Sigmoid colon (tissue), 7 donors: ENCODE measurements around the gene APH1A. TPM values are rescaled to one million over a fixed set of nuclear protein-coding genes. Genes with fewer than 3 reads are reported as not detected.

Experiments
- DNase-seq: peaks from one replicate; pipeline ENCODE4 v3.0.0-alpha.2; 2019
- H3K27ac ChIP-seq, 4 donors: fragments of 200-600 bp; sonication (generic); one replicate each; pipeline ENCODE4 v1.5.1; 2016 to 2019; ENCODE audit warnings: mild to moderate bottlenecking in 1 of 4
- H3K27me3 ChIP-seq, 3 donors: fragments of 200-600 bp; sonication (generic); one replicate each; pipeline ENCODE4 v1.5.1; 2019; ENCODE audit warnings: mild to moderate bottlenecking in 1 of 3
- H3K36me3 ChIP-seq, 4 donors: fragments of 200-600 bp; sonication (generic); one replicate each; pipeline ENCODE4 v1.5.1; 2016 to 2019
- H3K4me1 ChIP-seq, 4 donors: fragments of 200-600 bp; sonication (generic); one replicate each; pipeline ENCODE4 v1.5.1; 2017 to 2019
- H3K4me3 ChIP-seq, 4 donors: fragments of 200-600 bp; sonication (generic); one replicate each; pipeline ENCODE4 v1.5.1; 2017 to 2019; ENCODE audit warnings: mild to moderate bottlenecking in 2 of 4, moderate library complexity in 1 of 4
- H3K9me3 ChIP-seq, 4 donors: fragments of 200-600 bp in 3 of 4; sonication (generic) in 3 of 4; one replicate each; pipeline versions ENCODE4 v1.5.1 to v1.6.1; 2013 to 2019
- EP300 ChIP-seq, 4 donors: sonication (generic); formaldehyde crosslinking; IDR thresholded peaks; one replicate each; pipeline ENCODE4 v1.6.1; 2017; ENCODE audit warnings: antibody characterized with exemption in 4 of 4
- POLR2A ChIP-seq, 2 donors: fragments of 450-650 bp; IDR thresholded peaks; one replicate each; pipeline ENCODE4 v1.6.1; 2016; ENCODE audit warnings: antibody characterized with exemption in 2 of 2, mild to moderate bottlenecking in 2 of 2, moderate library complexity in 2 of 2
- POLR2AphosphoS5 ChIP-seq, 4 donors: sonication (generic); formaldehyde crosslinking; IDR thresholded peaks; one replicate each; pipeline ENCODE4 v1.6.1; 2017; ENCODE audit warnings: antibody characterized with exemption in 4 of 4
- whole genome bisulfite sequencing, 2 donors: extraction: QIAGEN DNeasy Blood & Tissue Kit; methylation state at CpG; one replicate each; pipeline ENCODE4 v1.1.7; 2013; 5-methylcytosine and 5-hydroxymethylcytosine counted together
- intact Hi-C: fragments of 100-400 bp; cut with DNase I; formaldehyde crosslinking; loops from one replicate; pipeline ENCODE4 v1.15.1; 2023
- polyA plus RNA-seq, 3 donors: library from polyadenylated mRNA; stranded (reverse); fragments of 200-250 nt; gene quantifications; one replicate each; pipeline ENCODE4 v1.2.3, GENCODE V29; 2013
- total RNA-seq, 4 donors: library from RNA; depleted of rRNA; stranded (reverse); fragments of >200 nt; gene quantifications; one replicate each; pipeline ENCODE4 v1.1.0, GENCODE V29; 2016
- TF ChIP-seq, protein P1 (sequence below), 4 experiments: fragments of 450-650 bp in 3 of 4; fragments of 200-600 bp in 1 of 4; IDR thresholded peaks; one replicate each; pipeline ENCODE4 v1.5.1; 2016 to 2019; ENCODE audit warnings: antibody characterized with exemption in 4 of 4, mild to moderate bottlenecking in 3 of 4, moderate library complexity in 2 of 4
- donor health status: healthy with polysubstance abuse.
- donor health status: Bipolar disorder and iron deficiency.
- donor health status: healthy.

APH1A gene
- total and polyA plus RNA-seq, 7 donors = 44.6 to 228 (median 59.2) TPM

DNA sequence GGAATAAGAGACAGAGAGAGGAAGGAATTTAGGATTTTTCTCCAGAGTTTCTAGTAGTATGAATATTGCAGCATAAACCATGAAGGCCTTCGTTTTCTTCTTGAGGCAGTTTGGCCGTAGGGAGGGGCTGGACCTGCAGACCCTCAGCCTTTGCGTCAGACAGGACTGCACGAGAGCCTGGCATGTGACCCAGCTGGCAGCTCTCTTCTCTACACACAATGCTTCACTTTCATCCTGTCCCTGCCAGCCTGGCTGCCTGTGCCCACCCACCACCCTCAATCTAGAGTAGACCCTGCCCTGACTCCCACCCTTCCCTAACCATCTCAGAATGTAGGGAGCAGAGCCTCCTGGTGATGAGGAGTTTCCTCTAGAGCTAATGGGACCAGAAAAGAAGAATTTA, 9.6 kb downstream of the APH1A start:
- peaks cover 0 to 3% (median 2%) of the 10 kb centered on the region in 4 donors for H3K36me3 ChIP-seq
- peaks cover 0 to 14% (median 0%) of the 10 kb centered on the region in 3 donors for H3K27me3 ChIP-seq
- TF ChIP-seq, protein P1, sequence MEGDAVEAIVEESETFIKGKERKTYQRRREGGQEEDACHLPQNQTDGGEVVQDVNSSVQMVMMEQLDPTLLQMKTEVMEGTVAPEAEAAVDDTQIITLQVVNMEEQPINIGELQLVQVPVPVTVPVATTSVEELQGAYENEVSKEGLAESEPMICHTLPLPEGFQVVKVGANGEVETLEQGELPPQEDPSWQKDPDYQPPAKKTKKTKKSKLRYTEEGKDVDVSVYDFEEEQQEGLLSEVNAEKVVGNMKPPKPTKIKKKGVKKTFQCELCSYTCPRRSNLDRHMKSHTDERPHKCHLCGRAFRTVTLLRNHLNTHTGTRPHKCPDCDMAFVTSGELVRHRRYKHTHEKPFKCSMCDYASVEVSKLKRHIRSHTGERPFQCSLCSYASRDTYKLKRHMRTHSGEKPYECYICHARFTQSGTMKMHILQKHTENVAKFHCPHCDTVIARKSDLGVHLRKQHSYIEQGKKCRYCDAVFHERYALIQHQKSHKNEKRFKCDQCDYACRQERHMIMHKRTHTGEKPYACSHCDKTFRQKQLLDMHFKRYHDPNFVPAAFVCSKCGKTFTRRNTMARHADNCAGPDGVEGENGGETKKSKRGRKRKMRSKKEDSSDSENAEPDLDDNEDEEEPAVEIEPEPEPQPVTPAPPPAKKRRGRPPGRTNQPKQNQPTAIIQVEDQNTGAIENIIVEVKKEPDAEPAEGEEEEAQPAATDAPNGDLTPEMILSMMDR (IDR thresholded peaks at IDR 0.05) = no peak
- TF ChIP-seq POLR2AphosphoS5 (IDR thresholded peaks at IDR 0.05) = no peak
- peak overlapping the region; percentile 9 to 79 (median 74) for H3K27ac ChIP-seq
- peaks cover 0 to 42% (median 14%) of the 10 kb centered on the region in 4 donors for H3K4me1 ChIP-seq
- 23 to 75% methylated on average over 4 of the region's 4 CpGs for WGBS, 2 donors
- intact Hi-C loops = loop anchor here (5.0 kb wide), 1 partner anchor 63 kb away; the partner anchor contains the start of gene PRPF3
- no peak overlapping the region for H3K4me3 ChIP-seq
- no peaks in the 10 kb centered on the region for H3K9me3 ChIP-seq
- peak; percentile 69 for DNase-seq

DNA sequence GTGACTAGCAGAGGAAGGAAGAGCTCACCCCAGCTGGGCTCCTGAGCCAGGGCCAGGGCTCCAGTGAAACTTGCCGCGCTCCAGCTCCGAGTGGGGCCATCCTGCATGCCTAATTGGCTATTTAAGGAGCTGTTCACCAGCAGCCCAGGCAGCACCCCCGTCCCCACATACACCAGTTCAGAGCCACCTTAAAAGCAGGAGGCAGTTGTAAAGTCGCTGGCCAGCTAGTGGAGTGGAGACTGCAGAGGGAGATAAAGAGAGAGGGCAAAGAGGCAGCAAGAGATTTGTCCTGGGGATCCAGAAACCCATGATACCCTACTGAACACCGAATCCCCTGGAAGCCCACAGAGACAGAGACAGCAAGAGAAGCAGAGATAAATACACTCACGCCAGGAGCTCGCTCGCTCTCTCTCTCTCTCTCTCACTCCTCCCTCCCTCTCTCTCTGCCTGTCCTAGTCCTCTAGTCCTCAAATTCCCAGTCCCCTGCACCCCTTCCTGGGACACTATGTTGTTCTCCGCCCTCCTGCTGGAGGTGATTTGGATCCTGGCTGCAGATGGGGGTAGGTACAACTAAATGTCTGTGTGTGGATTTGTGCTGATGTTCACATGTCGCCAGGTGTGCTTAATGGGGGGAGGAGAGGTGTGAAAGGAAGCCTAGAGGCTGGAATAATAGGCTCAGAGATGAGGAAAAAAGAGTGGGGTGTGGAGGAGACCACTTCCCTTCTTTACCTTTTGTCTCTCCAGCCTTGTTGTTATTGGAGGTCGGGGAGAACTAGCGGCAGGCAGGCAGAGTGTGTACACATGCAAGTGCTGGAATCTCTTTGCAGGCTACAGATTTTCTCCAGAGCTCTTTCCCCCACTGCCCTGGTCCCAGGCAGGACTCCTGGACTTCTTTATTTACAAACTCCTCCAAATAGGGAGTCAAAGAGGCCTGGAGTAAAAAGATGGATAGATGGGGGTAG, 10.9 kb downstream of the APH1A start, which contains the start of gene CA14:
Gene CA14 (plus strand): TSS at position 151 of the 962 bp plus-strand sequence. CDS start 355 bp downstream, at position 506.
- intact Hi-C loops = loop anchor here (5.0 kb wide), 1 partner anchor 64 kb away; the partner anchor contains the start of gene PRPF3
- H3K27me3 ChIP-seq = peaks cover 0 to 14% (median 0%) of the 10 kb centered on the region in 3 donors
- no peaks in the 10 kb centered on the region for H3K36me3 ChIP-seq
- TF ChIP-seq EP300 (IDR thresholded peaks at IDR 0.05) (no peak), POLR2AphosphoS5 (IDR thresholded peaks at IDR 0.05) (peak in 2 of 4 donors; percentile 19 to 66), POLR2A (IDR thresholded peaks at IDR 0.05) (no peak)
- 49 to 77% methylated on average over 13 of the region's 13 CpGs for WGBS, 2 donors
- peak within 1 kb of the TSS; percentile 3 to 28 (median 20) for H3K4me3 ChIP-seq
- peak; percentile 70 for DNase-seq
- peaks cover 0 to 42% (median 14%) of the 10 kb centered on the region in 4 donors for H3K4me1 ChIP-seq
- H3K27ac ChIP-seq = peak within 1 kb of the TSS; percentile 73 to 84 (median 78)
- H3K9me3 ChIP-seq = no peaks in the 10 kb centered on the region

DNA sequence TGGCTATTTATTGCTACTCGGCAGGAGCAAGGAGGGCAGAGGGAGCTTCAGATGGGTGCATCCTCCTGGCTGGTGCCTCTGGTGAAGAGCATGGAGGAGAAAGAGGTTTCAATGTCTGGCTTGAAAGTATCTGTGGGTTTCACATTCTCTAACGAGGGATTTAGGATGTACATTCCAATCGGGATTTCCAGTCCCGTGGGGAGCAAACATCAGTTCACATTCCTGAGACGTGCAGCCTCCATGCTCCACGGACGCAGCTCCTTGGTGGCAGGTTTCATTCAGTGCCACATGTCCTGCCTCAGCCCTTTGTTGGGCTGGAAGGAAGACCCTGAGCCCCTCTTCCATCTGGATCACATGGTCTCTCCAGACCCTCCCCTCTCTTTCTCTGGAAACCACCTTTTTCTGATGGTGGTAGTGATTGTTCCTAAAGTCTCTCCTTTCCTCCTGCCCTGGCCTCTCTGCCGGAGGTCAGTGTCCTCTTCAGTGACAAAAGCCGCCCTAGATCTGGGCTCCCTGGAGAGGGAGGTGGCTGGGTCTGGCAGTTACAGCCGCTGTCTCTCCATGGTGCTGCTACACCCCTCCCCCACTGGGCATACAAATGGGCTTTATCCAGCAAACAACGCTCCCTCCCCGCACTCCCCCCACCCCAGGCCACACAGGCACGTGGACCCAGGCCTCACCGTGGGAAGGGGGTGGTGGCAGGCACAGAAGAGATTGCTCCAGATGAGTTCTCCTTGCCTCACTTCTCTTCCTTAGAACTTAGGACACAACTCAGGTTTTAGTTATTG, 12.1 kb downstream of the APH1A start:
- H3K27ac ChIP-seq = peak overlapping the region; percentile 73 to 84 (median 78)
- intact Hi-C loops = loop anchor here (1.0 to 5.0 kb wide), 2 partner anchors 25 to 66 kb away; partner anchors contain the start of gene PRPF3
- WGBS, 2 donors = 31 to 57% methylated on average over 14 of the region's 14 CpGs
- H3K36me3 ChIP-seq = no peaks in the 10 kb centered on the region
- H3K27me3 ChIP-seq = peaks cover 0 to 14% (median 0%) of the 10 kb centered on the region in 3 donors
- DNase-seq = peak; percentile 59
- TF ChIP-seq POLR2AphosphoS5 (IDR thresholded peaks at IDR 0.05) (no peak), POLR2A (IDR thresholded peaks at IDR 0.05) (no peak), EP300 (IDR thresholded peaks at IDR 0.05) (no peak)
- TF ChIP-seq, protein P1 (IDR thresholded peaks at IDR 0.05) = no peak
- no peaks in the 10 kb centered on the region for H3K9me3 ChIP-seq
- peak overlapping the region in 1 of 4 donors; percentile 28 for H3K4me3 ChIP-seq
- peaks cover 0 to 42% (median 14%) of the 10 kb centered on the region in 4 donors for H3K4me1 ChIP-seq

- no peak for DNase-seq
- no peaks in the 10 kb centered on the region for H3K9me3 ChIP-seq
- H3K36me3 ChIP-seq = no peaks in the 10 kb centered on the region
- H3K27ac ChIP-seq = peak overlapping the region; percentile 73 to 84 (median 78)
- WGBS, 2 donors = 0 to 3% methylated on average over 1 of the region's 1 CpG
- peaks cover 0 to 14% (median 0%) of the 10 kb centered on the region in 3 donors for H3K27me3 ChIP-seq
- H3K4me3 ChIP-seq = peak overlapping the region in 2 of 4 donors; percentile 3 to 28
- intact Hi-C loops = loop anchor here (1.0 to 5.0 kb wide), 2 partner anchors 25 to 66 kb away; partner anchors contain the start of gene PRPF3
- TF ChIP-seq, protein P1 (IDR thresholded peaks at IDR 0.05) = no peak
- no peak for TF ChIP-seq EP300 (IDR thresholded peaks at IDR 0.05)
- TF ChIP-seq POLR2A (IDR thresholded peaks at IDR 0.05) = no peak
- TF ChIP-seq POLR2AphosphoS5 (IDR thresholded peaks at IDR 0.05) = no peak
- peaks cover 0 to 42% (median 14%) of the 10 kb centered on the region in 4 donors for H3K4me1 ChIP-seq
Measured at GRCh38 chr1:150256198-150256553, 12.6 kb downstream of the APH1A start.
